Measurements from ENCODE around the gene ATP8A2. TPM values are rescaled to one million over a fixed set of nuclear protein-coding genes. Genes with fewer than 3 reads are reported as not detected.

The ATP8A2 gene
- total and polyA plus RNA-seq, 2 of the 8 experiments (the other 6 are each of a cell fraction or from before 2014, with no cell fraction given), result 2.4 to 8.3 TPM

GRCh38 chr13:26025771-26026170 lies 654.0 kb downstream of the ATP8A2 start:
- CTCF ChIA-PET (ENCODE audit: partially characterized antibody), result interaction anchor here (1.2 to 9.2 kb wide), 2 partner anchors 12 to 197 kb away, joined by 4 to 53 read pairs; no protein-coding TSS in a partner anchor
- H3K14ac ChIP-seq (ENCODE audit: insufficient read length), result no peak overlapping the region
- H2BK5ac ChIP-seq (ENCODE audit: low read depth, low read length), result no peak overlapping the region
- no peak overlapping the region for H2AFZ ChIP-seq (ENCODE audit: low read length)
- no peak overlapping the region for H2BK20ac ChIP-seq (ENCODE audit: low read length)
- DNase-seq (ENCODE audit: low read depth in 1 of 2, low spot score in 2 of 2) (peak in 1 of 2 experiments; percentile 41), FAIRE-seq (no peak)
- 91% methylated on average over 4 of the region's 4 CpGs; no CpG with 5 or more reads in 1 of the 2 experiments for WGBS, 2 experiments (ENCODE audit: extremely low coverage in 1 of 2, insufficient coverage in 1 of 2, insufficient read length in 1 of 2, insufficient replicate concordance in 2 of 2, low coverage in 1 of 2, low lambda C conversion rate in 2 of 2, missing lambda C conversion rate in 1 of 2)
- H3K23ac ChIP-seq (ENCODE audit: insufficient read length), result no peak overlapping the region
- peak overlapping the region; percentile 75 for H4K91ac ChIP-seq (replicated peaks; ENCODE audit: insufficient read length, low read length)
- POLR2A ChIA-PET (ENCODE audit: partially characterized antibody), result interaction anchor here (2.0 kb wide), 1 partner anchor 25 kb away, joined by 8 read pairs; the partner anchor contains the start of gene SHISA2
- H2BK12ac ChIP-seq (ENCODE audit: low read depth, low read length), result no peak overlapping the region
- no peak overlapping the region for H3K56ac ChIP-seq (replicated peaks; ENCODE audit: insufficient read length, low read depth, low read length)
- no peak overlapping the region; the same call in 1 of the 2 replicates for H3K18ac ChIP-seq (ENCODE audit: extremely low read depth, low read length)
- H4K5ac ChIP-seq (ENCODE audit: insufficient read length, low read depth, low read length), result no peak overlapping the region
- H3K79me2 ChIP-seq (ENCODE audit: control insufficient read depth in 1 of 2, insufficient read depth in 2 of 2, low read length in 2 of 2), result no peaks in the 10 kb centered on the region
- no peaks in the 10 kb centered on the region for H3K23me2 ChIP-seq (ENCODE audit: low read depth, low read length)
- H3K4me2 ChIP-seq (ENCODE audit: insufficient read depth in 1 of 2, low read depth in 2 of 2, low read length in 2 of 2), result no peak overlapping the region
- no peak overlapping the region for H2AK5ac ChIP-seq (ENCODE audit: low read depth, low read length)
- H3K9me3 ChIP-seq (ENCODE audit: insufficient read depth in 2 of 2, low read depth in 1 of 2, low read length in 1 of 2), result peaks cover under 1% of the 10 kb centered on the region in 2 experiments; a peak in 3 of 4 replicates
- H3K9ac ChIP-seq (replicated peaks in 1 of 4; ENCODE audit: extremely low read depth in 1 of 4, low read depth in 3 of 4, low read length in 3 of 4), result no peak overlapping the region
- H3K4me3 ChIP-seq (ENCODE audit: extremely low read depth in 1 of 4, insufficient read depth in 2 of 4, low read depth in 3 of 4, low read length in 4 of 4), result no peak overlapping the region
- H3K4me1 ChIP-seq (replicated peaks in 1 of 4; ENCODE audit: control insufficient read depth in 3 of 4, insufficient read depth in 4 of 4, low read length in 3 of 4), result peaks cover 0 to 14% (median 2%) of the 10 kb centered on the region in 4 experiments; a peak in 4 of 7 replicates
- no peak overlapping the region for H3K4ac ChIP-seq (replicated peaks; ENCODE audit: insufficient read length, low read depth, low read length)
- H3K79me1 ChIP-seq (ENCODE audit: low read depth, low read length), result no peaks in the 10 kb centered on the region
- H3K36me3 ChIP-seq (ENCODE audit: control insufficient read depth in 2 of 4, insufficient read depth in 4 of 4, low read length in 3 of 4), result 0 out of 8 replicates have a peak, but pooled peaks cover 0 to 1% (median 0%) of the 10 kb centered on the region in 4 experiments
- H2BK15ac ChIP-seq (ENCODE audit: low read length), result no peak overlapping the region
- no peaks in the 10 kb centered on the region for H4K20me1 ChIP-seq (replicated peaks in 1 of 2; ENCODE audit: control insufficient read depth in 1 of 2, insufficient read depth in 2 of 2, low read length in 2 of 2)
- peak overlapping the region; percentile 24 for H2BK120ac ChIP-seq (replicated peaks; ENCODE audit: low read depth, low read length)
- TF ChIP-seq SIX5 (IDR thresholded peaks at IDR 0.05; ENCODE audit: low read depth, low read length) (no peak), KDM1A (IDR thresholded peaks at IDR 0.05; ENCODE audit: borderline replicate concordance, low read length) (no peak), EP300 (IDR thresholded peaks at IDR 0.05; ENCODE audit: borderline replicate concordance in 1 of 2, low read depth in 2 of 2, low read length in 2 of 2) (no peak), TBP (IDR thresholded peaks at IDR 0.05; ENCODE audit: low read depth, low read length) (no peak), BCL11A (IDR thresholded peaks at IDR 0.05; ENCODE audit: low read depth in 2 of 2, low read length in 2 of 2) (no peak), POU5F1 (IDR thresholded peaks at IDR 0.05; ENCODE audit: low read depth, low read length) (no peak), POLR2AphosphoS5 (IDR thresholded peaks at IDR 0.05; ENCODE audit: low read depth, low read length) (no peak), SRF (IDR thresholded peaks at IDR 0.05; ENCODE audit: low read depth, low read length) (no peak)
- no peak overlapping the region for H3K27ac ChIP-seq (ENCODE audit: low read depth, low read length)
- H3K27me3 ChIP-seq (replicated peaks in 1 of 4; ENCODE audit: control insufficient read depth in 3 of 4, extremely low read depth in 1 of 4, insufficient read depth in 3 of 4, low read length in 3 of 4), result no peaks in the 10 kb centered on the region
- H4K8ac ChIP-seq (ENCODE audit: extremely low read depth, insufficient read depth, low read length), result no peak overlapping the region

All from H1 (cell line).